ENCODE data around the gene NR1D1. TPM values are rescaled to one million over a fixed set of nuclear protein-coding genes. Genes with fewer than 3 reads are reported as not detected.

NR1D1 gene
- total RNA-seq, 2 experiments from 2014 or later: 6.0 to 6.5 TPM

DNA sequence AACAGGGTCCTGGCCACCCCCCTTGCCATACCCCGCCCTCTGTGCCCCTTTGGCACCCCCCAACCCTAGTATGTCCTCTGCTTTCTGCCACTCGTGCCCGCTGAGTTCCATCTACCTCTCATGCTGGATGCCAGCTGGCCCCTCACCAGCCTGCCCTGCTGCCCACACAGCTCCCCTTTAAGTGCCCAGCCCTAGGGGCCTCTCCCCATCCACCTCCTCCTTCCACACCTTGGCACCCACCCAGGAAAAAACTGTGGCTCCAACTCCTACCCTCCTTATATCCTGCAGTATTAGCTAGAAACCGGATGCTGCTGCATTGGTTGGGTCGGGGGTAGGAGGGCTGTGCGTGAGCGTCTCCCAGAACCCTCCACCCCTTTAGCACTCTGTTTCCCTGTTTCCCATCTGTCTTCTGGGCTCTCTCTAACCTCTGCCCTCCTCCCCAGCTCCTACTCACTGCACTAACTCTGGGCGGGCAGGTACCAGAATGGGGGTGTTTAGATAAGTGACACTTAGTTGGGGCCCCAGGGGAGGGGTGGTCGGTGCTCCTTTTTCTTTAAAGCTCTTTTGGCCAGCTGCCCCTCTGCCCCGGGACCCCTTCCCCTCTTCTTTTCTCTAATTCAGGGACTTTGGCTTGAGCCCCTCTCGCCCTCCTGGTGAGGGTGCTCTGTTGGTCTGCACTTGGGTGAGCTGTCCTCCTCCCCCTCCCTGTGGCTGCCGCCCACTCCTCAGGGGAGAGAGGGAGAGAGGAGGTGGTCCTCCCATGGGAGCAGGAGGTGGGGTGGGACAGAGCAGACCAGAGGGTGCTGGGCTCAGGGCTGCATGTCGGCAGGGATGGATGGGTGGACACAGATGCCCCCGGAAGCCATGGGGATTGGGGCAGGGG lies 9.9 kb downstream of the NR1D1 start:
- ATAC-seq: no peak
- intact Hi-C loops (cut with micrococcal nuclease): no loop called here

DNA sequence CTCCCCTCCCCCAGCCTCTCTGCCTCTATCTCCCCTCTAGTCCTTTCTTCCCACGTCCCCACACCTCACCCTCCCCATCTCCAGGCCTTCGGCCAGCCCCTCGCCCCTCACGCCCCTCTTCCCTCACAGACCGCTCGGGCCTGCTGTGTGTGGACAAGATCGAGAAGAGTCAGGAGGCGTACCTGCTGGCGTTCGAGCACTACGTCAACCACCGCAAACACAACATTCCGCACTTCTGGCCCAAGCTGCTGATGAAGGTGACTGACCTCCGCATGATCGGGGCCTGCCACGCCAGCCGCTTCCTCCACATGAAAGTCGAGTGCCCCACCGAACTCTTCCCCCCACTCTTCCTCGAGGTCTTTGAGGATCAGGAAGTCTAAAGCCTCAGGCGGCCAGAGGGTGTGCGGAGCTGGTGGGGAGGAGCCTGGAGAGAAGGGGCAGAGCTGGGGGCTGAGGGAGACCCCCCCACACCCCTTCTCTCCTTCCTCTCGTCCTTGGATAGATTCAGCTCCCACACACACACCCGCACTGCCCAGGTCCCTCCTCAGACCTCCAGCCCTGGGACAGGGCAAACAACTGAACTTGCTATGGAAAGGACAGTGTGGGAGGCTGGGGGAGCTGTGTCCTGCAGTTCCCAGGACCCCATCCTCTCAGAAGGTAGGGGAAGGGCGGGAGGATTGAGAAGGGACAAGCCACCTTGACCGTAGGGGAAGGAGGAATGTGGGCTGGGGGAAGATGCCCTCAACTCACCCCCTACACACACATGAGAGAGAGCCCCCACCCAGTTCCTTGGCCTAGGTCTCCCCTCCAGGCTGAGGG lies 11.1 kb downstream of the NR1D1 start:
- Mint-ChIP-seq H3K9me3 (no peaks in the 10 kb centered on the region), H3K27me3 (no peaks in the 10 kb centered on the region), H3K27ac (peak overlapping the region; percentile 67), H3K4me3 (no peak overlapping the region), H3K36me3 (ENCODE audit: low read depth) (peaks cover 16% of the 10 kb centered on the region), H3K4me1 (ENCODE audit: low read depth) (peaks cover 15% of the 10 kb centered on the region)
- intact Hi-C loops (cut with micrococcal nuclease): no loop called here
- ATAC-seq (no peak), DNase-seq (no peak)
- POLR2A ChIA-PET: interaction anchor here (1.5 to 1.6 kb wide), 2 partner anchors 8 to 14 kb away, joined by 4 to 5 read pairs; no protein-coding TSS in a partner anchor
- CTCF ChIA-PET: interaction anchor here (1.1 to 1.6 kb wide), 3 partner anchors 9 to 15 kb away, joined by 3 to 9 read pairs (median 8); no protein-coding TSS in a partner anchor
- TF ChIP-seq, protein P1, sequence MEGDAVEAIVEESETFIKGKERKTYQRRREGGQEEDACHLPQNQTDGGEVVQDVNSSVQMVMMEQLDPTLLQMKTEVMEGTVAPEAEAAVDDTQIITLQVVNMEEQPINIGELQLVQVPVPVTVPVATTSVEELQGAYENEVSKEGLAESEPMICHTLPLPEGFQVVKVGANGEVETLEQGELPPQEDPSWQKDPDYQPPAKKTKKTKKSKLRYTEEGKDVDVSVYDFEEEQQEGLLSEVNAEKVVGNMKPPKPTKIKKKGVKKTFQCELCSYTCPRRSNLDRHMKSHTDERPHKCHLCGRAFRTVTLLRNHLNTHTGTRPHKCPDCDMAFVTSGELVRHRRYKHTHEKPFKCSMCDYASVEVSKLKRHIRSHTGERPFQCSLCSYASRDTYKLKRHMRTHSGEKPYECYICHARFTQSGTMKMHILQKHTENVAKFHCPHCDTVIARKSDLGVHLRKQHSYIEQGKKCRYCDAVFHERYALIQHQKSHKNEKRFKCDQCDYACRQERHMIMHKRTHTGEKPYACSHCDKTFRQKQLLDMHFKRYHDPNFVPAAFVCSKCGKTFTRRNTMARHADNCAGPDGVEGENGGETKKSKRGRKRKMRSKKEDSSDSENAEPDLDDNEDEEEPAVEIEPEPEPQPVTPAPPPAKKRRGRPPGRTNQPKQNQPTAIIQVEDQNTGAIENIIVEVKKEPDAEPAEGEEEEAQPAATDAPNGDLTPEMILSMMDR (IDR thresholded peaks at IDR 0.05): no peak

More for the DNA sequence above, 9.9 kb downstream of the NR1D1 start:
- Mint-ChIP-seq H3K4me3 (no peak overlapping the region), H3K27me3 (no peaks in the 10 kb centered on the region), H3K4me1 (ENCODE audit: low read depth) (peaks cover 24% of the 10 kb centered on the region), H3K9me3 (no peaks in the 10 kb centered on the region), H3K27ac (peak overlapping the region; percentile 30), H3K36me3 (ENCODE audit: low read depth) (peaks cover 23% of the 10 kb centered on the region)
- DNase-seq: no peak
- TF ChIP-seq, protein P1 (IDR thresholded peaks at IDR 0.05): no peak
- ChIA-PET CTCF (interaction anchor here (1.0 to 1.6 kb wide), 2 partner anchors 16 to 23 kb away, joined by 3 to 8 read pairs; no protein-coding TSS in a partner anchor), POLR2A (interaction anchor here (1.1 to 1.6 kb wide), 2 partner anchors 10 kb away, joined by 4 read pairs; partner anchors contain the start of gene NR1D1)

DNA sequence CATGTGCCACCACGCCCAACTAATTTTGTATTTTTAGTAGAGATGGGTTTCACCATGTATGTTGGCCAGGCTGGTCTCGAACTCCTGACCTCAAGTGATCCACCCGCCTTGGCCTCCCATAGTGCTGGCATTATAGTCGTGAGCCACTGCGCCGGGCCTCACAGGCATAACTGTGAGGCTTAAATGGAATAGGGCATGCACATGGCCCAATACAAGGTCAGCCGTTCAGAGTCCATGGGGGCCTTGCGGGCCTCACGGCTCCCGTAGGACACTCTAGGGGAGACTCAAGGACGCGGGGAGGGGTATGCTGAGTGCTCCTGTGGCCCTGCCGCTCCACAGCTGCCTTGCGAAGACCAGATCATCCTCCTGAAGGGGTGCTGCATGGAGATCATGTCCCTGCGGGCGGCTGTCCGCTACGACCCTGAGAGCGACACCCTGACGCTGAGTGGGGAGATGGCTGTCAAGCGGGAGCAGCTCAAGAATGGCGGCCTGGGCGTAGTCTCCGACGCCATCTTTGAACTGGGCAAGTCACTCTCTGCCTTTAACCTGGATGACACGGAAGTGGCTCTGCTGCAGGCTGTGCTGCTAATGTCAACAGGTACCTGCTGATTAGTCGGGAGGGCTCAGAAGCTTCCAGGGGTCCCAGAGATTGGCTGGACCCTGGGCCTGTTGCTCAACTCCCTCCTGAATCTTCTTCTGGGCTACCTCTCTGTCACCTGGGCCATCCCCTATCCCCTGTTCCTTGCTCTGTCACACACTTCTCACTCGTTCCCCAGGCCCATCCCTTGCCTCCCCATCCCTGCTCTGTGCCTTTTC lies 12.3 kb downstream of the NR1D1 start:
- CTCF ChIA-PET: interaction anchor here (1.1 to 1.6 kb wide), 2 partner anchors 11 to 12 kb away, joined by 3 to 9 read pairs; no protein-coding TSS in a partner anchor
- Mint-ChIP-seq H3K4me1 (ENCODE audit: low read depth) (peaks cover 8% of the 10 kb centered on the region), H3K4me3 (no peak overlapping the region), H3K27ac (no peak overlapping the region), H3K9me3 (no peaks in the 10 kb centered on the region), H3K36me3 (ENCODE audit: low read depth) (peaks cover 10% of the 10 kb centered on the region), H3K27me3 (no peaks in the 10 kb centered on the region)
- ATAC-seq (no peak), DNase-seq (no peak)
- TF ChIP-seq, protein P1 (IDR thresholded peaks at IDR 0.05): no peak
- intact Hi-C loops (cut with micrococcal nuclease): no loop called here
- POLR2A ChIA-PET: interaction anchor here (1.5 kb wide), 1 partner anchor 13 kb away, joined by 5 read pairs; no protein-coding TSS in a partner anchor

DNA sequence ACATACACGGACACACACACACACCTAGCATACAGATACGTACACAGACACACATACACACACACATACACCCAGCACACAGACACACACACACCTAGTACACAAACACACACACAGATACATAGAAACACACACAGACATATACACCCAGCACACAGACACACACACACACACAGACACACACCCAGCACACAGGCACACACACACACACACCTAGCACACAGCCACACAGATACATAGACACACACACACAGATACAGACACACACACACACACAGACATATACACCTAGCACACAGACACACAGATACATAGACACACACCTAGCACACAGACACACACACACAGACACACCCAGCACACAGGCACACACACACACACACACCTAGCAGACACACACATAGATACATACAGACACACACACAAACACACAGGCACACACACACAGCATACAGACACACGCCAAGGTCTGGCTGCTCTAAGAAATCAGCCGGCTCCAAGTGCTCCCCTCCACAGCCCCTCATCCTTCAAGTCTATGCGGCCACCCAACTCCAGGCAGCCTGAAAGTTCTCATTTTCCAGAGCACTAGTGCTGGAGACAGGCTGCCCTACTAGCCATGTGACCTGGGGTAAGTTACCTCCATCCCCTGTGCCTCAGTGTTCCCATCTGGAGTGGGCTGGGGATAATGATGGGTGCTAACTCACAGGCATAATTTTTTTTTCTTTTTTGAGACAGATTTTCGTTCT lies 13.2 kb downstream of the NR1D1 start:
- ATAC-seq (no peak), DNase-seq (no peak)
- H3K36me3 Mint-ChIP-seq (ENCODE audit: low read depth): peaks cover 10% of the 10 kb centered on the region
- peak overlapping the region; percentile 55 for H3K27ac Mint-ChIP-seq
- H3K27me3 Mint-ChIP-seq: no peaks in the 10 kb centered on the region
- TF ChIP-seq, protein P1 (IDR thresholded peaks at IDR 0.05): no peak
- no peaks in the 10 kb centered on the region for H3K9me3 Mint-ChIP-seq
- peaks cover 8% of the 10 kb centered on the region for H3K4me1 Mint-ChIP-seq (ENCODE audit: low read depth)
- intact Hi-C loops (cut with micrococcal nuclease): no loop called here
- ChIA-PET POLR2A (no interaction called here), CTCF (interaction anchor here (0.6 to 5.4 kb wide), 33 partner anchors 9 to 398 kb away, joined by 3 to 96 read pairs (median 6); partner anchors contain the start of genes CSF3, MED24, NR1D1 and THRA)
- no peak overlapping the region for H3K4me3 Mint-ChIP-seq
